HCT116 (cell line): Measurements from ENCODE around the gene USH1C. TPM values are rescaled to one million over a fixed set of nuclear protein-coding genes. Genes with fewer than 3 reads are reported as not detected.

Source experiments
- ATAC-seq: fragments of 200-7000 bp; cut with Tn5 transposase; 2 replicates; pipeline ENCODE4 v1.9.1; 2020; ENCODE audit warnings: mild to moderate bottlenecking, moderate library complexity
- BruUV-seq: library from RNA; stranded (reverse); fragments of 400-500 nt; replicated peaks from 2 replicates; lab custom pipeline; 2021; lab: Mats Ljungman, UMichigan
- CTCF ChIA-PET: fragments of 300-600 bp; sonication (Branson Sonifier 250); formaldehyde crosslinking; loops from one replicate; lab custom pipeline; 2021; ENCODE audit warnings: antibody characterized with exemption; lab: Charles Lee
- POLR2A ChIA-PET: fragments of 300-600, 350-600 bp; sonication (Branson Sonifier 250); formaldehyde crosslinking; loops from one replicate; lab custom pipeline; 2021; ENCODE audit warnings: antibody characterized with exemption; lab: Charles Lee
- RAD21 ChIA-PET, 2 experiments: fragments of 300-600 bp; sonication (Branson Sonifier 250); formaldehyde crosslinking; loops; one replicate each; lab custom pipeline; 2023; ENCODE audit warnings: low total read pairs in 2 of 2; ENCODE audit not compliant: uncharacterized antibody in 2 of 2, unreplicated experiment in 2 of 2, low non-redundant PET in 1 of 2; lab: Charles Lee
- DNase-seq: peaks from one replicate; pipeline ENCODE4 v3.0.0-alpha.2; 2010; ENCODE audit warnings: low read depth, low spot score
- H2AFZ ChIP-seq: fragments of 200-600 bp; shearing (Covaris generic), sonication (generic); 2 replicates; pipeline ENCODE4 v1.6.1; 2017; ENCODE audit warnings: low read depth, mixed run types, mixed read lengths, antibody characterized with exemption, low read length; ENCODE audit not compliant: poor library complexity, severe bottlenecking
- H3K27ac ChIP-seq: 2 replicates; pipeline ENCODE4 v1.5.1; 2012; ENCODE audit warnings: low read depth, low read length
- H3K27me3 ChIP-seq: fragments of 200-600 bp; sonication (generic); 2 replicates; pipeline ENCODE4 v1.6.1; 2016; ENCODE audit warnings: mixed run types, low read length, mixed read lengths; ENCODE audit not compliant: insufficient read depth
- H3K36me3 ChIP-seq, 2 experiments: fragments of 200-500 bp in 1 of 2; fragments of 200-600 bp in 1 of 2; sonication (Bioruptor generic) in 1 of 2; sonication (generic) in 1 of 2; 2 replicates each; pipeline versions ENCODE4 v1.5.1 to v1.6.1; 2014 to 2016; ENCODE audit warnings: low read length in 2 of 2, inconsistent platforms in 1 of 2, mixed read lengths in 1 of 2, mixed run types in 1 of 2; ENCODE audit not compliant: insufficient read depth in 2 of 2, control insufficient read depth in 1 of 2
- H3K4me1 ChIP-seq, 2 experiments: fragments of 200-600 bp in 1 of 2; sonication (generic) in 1 of 2; 2 replicates each; pipeline versions ENCODE4 v1.5.1 to v1.6.1; 2012 to 2017; ENCODE audit warnings: low read length in 2 of 2, inconsistent platforms in 1 of 2, mild to moderate bottlenecking in 1 of 2, mixed read lengths in 1 of 2, mixed run types in 1 of 2, moderate library complexity in 1 of 2; ENCODE audit not compliant: insufficient read depth in 2 of 2, control insufficient read depth in 1 of 2
- H3K4me2 ChIP-seq: fragments of 200-600 bp; sonication (generic); 2 replicates; pipeline ENCODE4 v1.6.1; 2017; ENCODE audit warnings: mixed run types, low read length, mixed read lengths
- H3K4me3 ChIP-seq, 2 experiments: fragments of 200-600 bp in 1 of 2; sonication (generic) in 1 of 2; replicated peaks in 1 of 2; 2 replicates each; pipeline ENCODE4 v1.5.1; 2011 to 2016; ENCODE audit warnings: low read length in 2 of 2, control low read depth in 1 of 2, low read depth in 1 of 2, mild to moderate bottlenecking in 1 of 2, mixed read lengths in 1 of 2, mixed run types in 1 of 2
- H3K79me2 ChIP-seq: fragments of 200-600 bp; sonication (generic); 2 replicates; pipeline ENCODE4 v1.6.1; 2017; ENCODE audit warnings: mild to moderate bottlenecking, mixed run types, low read length, moderate library complexity, mixed read lengths; ENCODE audit not compliant: insufficient read depth
- H3K9ac ChIP-seq: fragments of 200-600 bp; sonication (generic); 2 replicates; pipeline ENCODE4 v1.6.1; 2016; ENCODE audit warnings: low read length, mixed read lengths
- H3K9me2 ChIP-seq: fragments of 200-600 bp; sonication (generic), shearing (Covaris generic); 2 replicates; pipeline ENCODE4 v1.6.1; 2017; ENCODE audit warnings: mixed run types, mild to moderate bottlenecking, moderate library complexity; ENCODE audit not compliant: insufficient read depth
- H3K9me3 ChIP-seq, 2 experiments: fragments of 200-500 bp in 1 of 2; fragments of 200-600 bp in 1 of 2; sonication (Bioruptor generic) in 1 of 2; sonication (generic) in 1 of 2; 2 replicates each; pipeline ENCODE4 v1.6.1; 2014 to 2017; ENCODE audit warnings: low read length in 2 of 2, mixed read lengths in 2 of 2, inconsistent platforms in 1 of 2, low read depth in 1 of 2, mild to moderate bottlenecking in 1 of 2, mixed run types in 1 of 2, moderate library complexity in 1 of 2; ENCODE audit not compliant: control insufficient read depth in 1 of 2, insufficient read depth in 1 of 2
- H4K20me1 ChIP-seq: fragments of 200-600 bp; sonication (generic), shearing (Covaris generic); 2 replicates; pipeline ENCODE4 v1.6.1; 2017; ENCODE audit warnings: mixed run types, mild to moderate bottlenecking, moderate library complexity; ENCODE audit not compliant: insufficient read depth
- CBX3 ChIP-seq: IDR thresholded peaks from 2 replicates; pipeline ENCODE4 v1.6.1; 2012; ENCODE audit warnings: low read depth
- CEBPB ChIP-seq: IDR thresholded peaks from 2 replicates; pipeline ENCODE4 v1.6.1; 2012; ENCODE audit warnings: low read depth
- CTCF ChIP-seq, 3 experiments: fragments of 200-600 bp in 1 of 3; sonication (generic) in 1 of 3; IDR thresholded peaks in 2 of 3; conservative IDR thresholded peaks in 1 of 3; 2 replicates each; pipeline ENCODE4 v1.5.1; 2012 to 2017; ENCODE audit warnings: low read depth in 2 of 3, low read length in 2 of 3, antibody characterized with exemption in 1 of 3, borderline replicate concordance in 1 of 3, control low read depth in 1 of 3, mild to moderate bottlenecking in 1 of 3, mixed read lengths in 1 of 3, mixed run types in 1 of 3, moderate library complexity in 1 of 3; ENCODE audit not compliant: insufficient read depth in 1 of 3
- ELF1 ChIP-seq: IDR thresholded peaks from 2 replicates; pipeline ENCODE4 v1.6.1; 2012; ENCODE audit warnings: low read depth, borderline replicate concordance
- EZH2phosphoT487 ChIP-seq: fragments of 200-600 bp; IDR thresholded peaks from 2 replicates; pipeline ENCODE4 v1.6.1; 2018; ENCODE audit warnings: antibody characterized with exemption, borderline replicate concordance
- JUND ChIP-seq: IDR thresholded peaks from 2 replicates; pipeline ENCODE4 v1.6.1; 2012
- MAX ChIP-seq: IDR thresholded peaks from 2 replicates; pipeline ENCODE4 v1.6.1; 2012
- POLR2A ChIP-seq: IDR thresholded peaks from 2 replicates; pipeline ENCODE4 v1.7.0; 2011; ENCODE audit warnings: borderline replicate concordance; ENCODE audit not compliant: insufficient read depth, insufficient read length; ENCODE audit errors: extremely low read depth
- POLR2AphosphoS5 ChIP-seq: IDR thresholded peaks from 2 replicates; pipeline ENCODE4 v1.6.1; 2011; ENCODE audit warnings: mild to moderate bottlenecking, low read depth, low read length, moderate library complexity
- RAD21 ChIP-seq: IDR thresholded peaks from 2 replicates; pipeline ENCODE4 v1.6.1; 2012; ENCODE audit warnings: low read depth, mild to moderate bottlenecking
- SIN3A ChIP-seq: IDR thresholded peaks from 2 replicates; pipeline ENCODE4 v1.6.1; 2012; ENCODE audit warnings: low read depth
- SRF ChIP-seq: IDR thresholded peaks from 2 replicates; pipeline ENCODE4 v1.6.1; 2012; ENCODE audit warnings: low read depth
- ZFX ChIP-seq: fragments of 450-650 bp; IDR thresholded peaks from 2 replicates; pipeline ENCODE4 v1.6.1; 2017
- intact Hi-C: fragments of 100-400 bp; cut with micrococcal nuclease; formaldehyde crosslinking; loops from 2 replicates; pipeline ENCODE4 v1.10.0; 2022
- total RNA-seq: library from RNA; stranded (reverse); gene quantifications from one replicate; pipeline ENCODE4 v1.2.1, GENCODE V29; 2021; ENCODE audit not compliant: unreplicated experiment
- TF ChIP-seq, protein P1 (sequence below): IDR thresholded peaks from 2 replicates; pipeline ENCODE4 v1.6.1; 2012

The USH1C gene
- total RNA-seq, 1 experiment from 2014 or later = 13.4 TPM

DNA sequence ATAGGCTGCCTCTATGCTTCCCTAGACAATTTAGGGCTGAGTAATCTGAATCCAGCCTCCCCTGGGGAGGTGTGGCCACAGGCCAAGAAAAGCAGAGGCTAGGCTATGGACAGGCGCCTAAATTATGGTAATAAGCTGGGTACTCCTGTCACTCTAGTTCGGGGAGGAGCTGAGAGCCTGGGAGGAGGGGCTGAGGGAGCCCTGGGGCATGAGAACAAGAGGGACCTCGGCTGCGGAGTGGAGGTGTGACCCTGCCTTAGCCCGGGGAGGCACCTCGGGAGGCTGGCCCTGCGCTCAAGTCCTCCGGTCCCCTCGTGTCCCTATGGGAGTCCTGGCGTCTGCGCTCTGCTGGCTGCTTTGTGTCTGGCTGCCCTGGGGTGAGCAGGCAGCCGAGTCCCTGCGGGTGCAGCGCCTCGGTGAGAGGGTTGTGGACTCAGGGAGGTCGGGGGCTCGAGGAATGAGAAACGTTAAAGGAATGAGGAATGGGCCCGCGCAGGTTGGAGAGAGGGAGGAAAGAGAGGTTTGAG lies 2.9 kb upstream of the USH1C start, which contains the start of gene OTOG:
Gene OTOG (plus strand): TSS at position 209 of the 527 bp plus-strand sequence. CDS start 114 bp downstream, at position 323.
- intact Hi-C loops = no loop called here
- Histone ChIP-seq H3K9me2 (no peaks in the 10 kb centered on the region), H3K27me3 (no peaks in the 10 kb centered on the region), H3K4me1 (peaks cover 4 to 24% of the 10 kb centered on the region in 2 experiments; a peak in 3 of 4 replicates), H2AFZ (no peak within 1 kb of the TSS), H3K79me2 (no peaks in the 10 kb centered on the region), H3K9me3 (no peaks in the 10 kb centered on the region), H3K36me3 (no peaks in the 10 kb centered on the region), H3K4me2 (no peak within 1 kb of the TSS), H3K4me3 (no peak within 1 kb of the TSS), H4K20me1 (no peaks in the 10 kb centered on the region), H3K27ac (no peak within 1 kb of the TSS), H3K9ac (no peak within 1 kb of the TSS)
- no peak for ATAC-seq
- RAD21 ChIA-PET = no interaction called here
- no peak for TF ChIP-seq MAX
- TF ChIP-seq SIN3A = no peak
- no peak for TF ChIP-seq JUND
- TF ChIP-seq RAD21 = no peak
- TF ChIP-seq CTCF (IDR thresholded peaks at IDR 0.05 in 2 of 3, conservative IDR thresholded peaks at IDR 0.05 in 1 of 3; ENCODE audit: borderline replicate concordance in 1 of 3, insufficient read depth in 1 of 3, low read depth in 2 of 3, low read length in 2 of 3) = no peak
- TF ChIP-seq EZH2phosphoT487 = no peak
- no peak for TF ChIP-seq POLR2AphosphoS5
- no peak for TF ChIP-seq SRF
- TF ChIP-seq, protein P1, sequence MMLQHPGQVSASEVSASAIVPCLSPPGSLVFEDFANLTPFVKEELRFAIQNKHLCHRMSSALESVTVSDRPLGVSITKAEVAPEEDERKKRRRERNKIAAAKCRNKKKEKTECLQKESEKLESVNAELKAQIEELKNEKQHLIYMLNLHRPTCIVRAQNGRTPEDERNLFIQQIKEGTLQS = no peak
- TF ChIP-seq CBX3 = no peak
- TF ChIP-seq POLR2A = no peak
- TF ChIP-seq ELF1 = no peak
- TF ChIP-seq ZFX = no peak
- no peak for TF ChIP-seq CEBPB
- POLR2A ChIA-PET = no interaction called here
- CTCF ChIA-PET = no interaction called here
- no peak for DNase-seq
- no TSS peak for BruUV-seq
